H9 (cell line): ENCODE results near the gene DNAI1. TPM values are rescaled to one million over a fixed set of nuclear protein-coding genes. Genes with fewer than 3 reads are reported as not detected.

Source experiments
- DNase-seq: peaks from one replicate; pipeline ENCODE4 v3.0.0-alpha.2; 2017
- H2AFZ ChIP-seq: one replicate; pipeline ENCODE4 v1.6.1; 2013; ENCODE audit warnings: mild to moderate bottlenecking, low read length, control low read depth, moderate library complexity
- H2AK5ac ChIP-seq: 2 replicates; pipeline ENCODE4 v1.6.1; 2013; ENCODE audit warnings: low read length, control low read depth, mixed read lengths; ENCODE audit not compliant: insufficient read length
- H2BK120ac ChIP-seq: one replicate; pipeline ENCODE4 v1.6.1; 2013; ENCODE audit warnings: low read depth, mild to moderate bottlenecking, low read length, control low read depth, inconsistent platforms; ENCODE audit not compliant: poor library complexity, severe bottlenecking
- H2BK12ac ChIP-seq: 2 replicates; pipeline ENCODE4 v1.6.1; 2013; ENCODE audit warnings: low read length, control low read depth, mixed read lengths, low read depth; ENCODE audit not compliant: insufficient read length
- H2BK15ac ChIP-seq: 2 replicates; pipeline ENCODE4 v1.6.1; 2013; ENCODE audit warnings: low read depth, low read length, control low read depth
- H2BK20ac ChIP-seq: one replicate; pipeline ENCODE4 v1.6.1; 2013; ENCODE audit warnings: low read depth, mild to moderate bottlenecking, low read length, control low read depth, inconsistent platforms; ENCODE audit not compliant: poor library complexity, severe bottlenecking
- H2BK5ac ChIP-seq: 2 replicates; pipeline ENCODE4 v1.6.1; 2013; ENCODE audit warnings: low read length, control low read depth, mixed read lengths; ENCODE audit not compliant: insufficient read length
- H3K14ac ChIP-seq: 2 replicates; pipeline ENCODE4 v1.6.1; 2013; ENCODE audit warnings: low read length, control low read depth; ENCODE audit not compliant: insufficient read depth
- H3K18ac ChIP-seq: 2 replicates; pipeline ENCODE4 v1.6.1; 2013; ENCODE audit warnings: low read depth, mild to moderate bottlenecking, mixed read lengths, low read length, control low read depth; ENCODE audit not compliant: insufficient read length
- H3K23ac ChIP-seq: 2 replicates; pipeline ENCODE4 v1.6.1; 2013; ENCODE audit warnings: low read length, control low read depth, mixed read lengths, low read depth; ENCODE audit not compliant: insufficient read length
- H3K23me2 ChIP-seq: 2 replicates; pipeline ENCODE4 v1.6.1; 2013; ENCODE audit warnings: low read depth, mild to moderate bottlenecking, mixed read lengths, low read length, control low read depth; ENCODE audit not compliant: insufficient read length, poor library complexity, severe bottlenecking
- H3K27ac ChIP-seq: 2 replicates; pipeline ENCODE4 v1.5.1; 2013; ENCODE audit warnings: low read length, control low read depth, mixed read lengths, low read depth; ENCODE audit not compliant: insufficient read length
- H3K27me3 ChIP-seq: 2 replicates; pipeline ENCODE4 v1.6.1; 2013; ENCODE audit warnings: low read length, control low read depth, inconsistent platforms; ENCODE audit not compliant: insufficient read depth
- H3K4ac ChIP-seq: 2 replicates; pipeline ENCODE4 v1.6.1; 2013; ENCODE audit warnings: low read depth, mild to moderate bottlenecking, control low read depth, inconsistent platforms, low read length, moderate library complexity
- H3K4me1 ChIP-seq: 2 replicates; pipeline ENCODE4 v1.6.1; 2013; ENCODE audit warnings: low read length, control low read depth, inconsistent platforms; ENCODE audit not compliant: insufficient read depth
- H3K4me2 ChIP-seq: 2 replicates; pipeline ENCODE4 v1.6.1; 2013; ENCODE audit warnings: low read length, control low read depth, mixed read lengths; ENCODE audit not compliant: insufficient read length, insufficient read depth
- H3K56ac ChIP-seq: 2 replicates; pipeline ENCODE4 v1.6.1; 2013; ENCODE audit warnings: low read depth, mild to moderate bottlenecking, mixed read lengths, low read length, control low read depth; ENCODE audit not compliant: insufficient read length
- H3K79me1 ChIP-seq: 2 replicates; pipeline ENCODE4 v1.6.1; 2013; ENCODE audit warnings: low read depth, mild to moderate bottlenecking, moderate library complexity, low read length, control low read depth, inconsistent platforms; ENCODE audit not compliant: insufficient read depth, poor library complexity, severe bottlenecking
- H3K79me2 ChIP-seq: 2 replicates; pipeline ENCODE4 v1.6.1; 2013; ENCODE audit warnings: low read length, control low read depth, inconsistent platforms; ENCODE audit not compliant: insufficient read depth
- H3K9ac ChIP-seq: 2 replicates; pipeline ENCODE4 v1.6.1; 2013; ENCODE audit warnings: low read length, control low read depth, mixed read lengths; ENCODE audit not compliant: insufficient read length; ENCODE audit errors: extremely low read depth
- H3K9me3 ChIP-seq: one replicate; pipeline ENCODE4 v1.6.1; 2013; ENCODE audit warnings: low read depth, low read length, inconsistent platforms; ENCODE audit not compliant: control insufficient read depth
- H3T11ph ChIP-seq: one replicate; pipeline ENCODE4 v1.6.1; 2013; ENCODE audit warnings: mild to moderate bottlenecking, low read length, control low read depth, inconsistent platforms
- H4K20me1 ChIP-seq: one replicate; pipeline ENCODE4 v1.6.1; 2013; ENCODE audit not compliant: control insufficient read depth, insufficient read length, insufficient read depth
- H4K5ac ChIP-seq: 2 replicates; pipeline ENCODE4 v1.6.1; 2013; ENCODE audit warnings: low read depth, mild to moderate bottlenecking, mixed read lengths, low read length, control low read depth; ENCODE audit not compliant: insufficient read length
- H4K8ac ChIP-seq: replicated peaks from 2 replicates; pipeline ENCODE4 v1.6.1; 2013; ENCODE audit warnings: low read length, control low read depth, mixed read lengths, low read depth; ENCODE audit not compliant: insufficient read length
- H4K91ac ChIP-seq: 2 replicates; pipeline ENCODE4 v1.6.1; 2013; ENCODE audit warnings: low read depth, mild to moderate bottlenecking, moderate library complexity, mixed read lengths, low read length, control low read depth; ENCODE audit not compliant: insufficient read length
- H3K27ac Mint-ChIP-seq, 3 experiments: 2 replicates in 2 of 3; 3 replicates in 1 of 3; pipeline ENCODE4 v1.8.0; 2020 to 2021; ENCODE audit warnings: mixed read lengths in 3 of 3, mild to moderate bottlenecking in 1 of 3, moderate library complexity in 1 of 3
- H3K27me3 Mint-ChIP-seq: 2 replicates; pipeline ENCODE4 v1.8.0; 2021; ENCODE audit warnings: low read depth, mild to moderate bottlenecking, moderate library complexity, mixed read lengths
- H3K36me3 Mint-ChIP-seq, 3 experiments: 2 replicates in 2 of 3; 3 replicates in 1 of 3; pipeline ENCODE4 v1.8.0; 2020 to 2021; ENCODE audit warnings: low read depth in 3 of 3, mixed read lengths in 3 of 3; ENCODE audit not compliant: insufficient read depth in 1 of 3
- H3K4me1 Mint-ChIP-seq, 2 experiments: 2 replicates each; pipeline ENCODE4 v1.8.0; 2020; ENCODE audit warnings: mixed read lengths in 2 of 2
- H3K4me3 Mint-ChIP-seq, 2 experiments: 2 replicates in 1 of 2; 3 replicates in 1 of 2; pipeline ENCODE4 v1.8.0; 2020 to 2021; ENCODE audit warnings: mild to moderate bottlenecking in 2 of 2, mixed read lengths in 2 of 2, moderate library complexity in 1 of 2
- H3K9me3 Mint-ChIP-seq, 2 experiments: 2 replicates in 1 of 2; 3 replicates in 1 of 2; pipeline ENCODE4 v1.8.0; 2020; ENCODE audit warnings: mild to moderate bottlenecking in 2 of 2, mixed read lengths in 2 of 2, moderate library complexity in 1 of 2
- CTCF ChIP-seq: fragments of 200-600 bp; sonication (generic); conservative IDR thresholded peaks from 3 replicates; pipeline ENCODE4 v1.8.0; 2021; ENCODE audit warnings: antibody characterized with exemption, mild to moderate bottlenecking
- WGBS: extraction: QIAGEN DNeasy Blood & Tissue Kit; methylation state at CpG from one replicate; pipeline ENCODE4 v1.1.7; 2013; ENCODE audit warnings: missing lambda C conversion rate, low lambda C conversion rate, mixed read lengths; ENCODE audit not compliant: insufficient read length; ENCODE audit errors: extremely low coverage; 5-methylcytosine and 5-hydroxymethylcytosine counted together
- total RNA-seq: library from RNA; stranded (reverse); gene quantifications from 2 replicates; pipeline ENCODE4 v1.2.1, GENCODE V29; 2021

Gene DNAI1
- total RNA-seq, 1 experiment from 2014 or later, result 0.22 TPM

DNA sequence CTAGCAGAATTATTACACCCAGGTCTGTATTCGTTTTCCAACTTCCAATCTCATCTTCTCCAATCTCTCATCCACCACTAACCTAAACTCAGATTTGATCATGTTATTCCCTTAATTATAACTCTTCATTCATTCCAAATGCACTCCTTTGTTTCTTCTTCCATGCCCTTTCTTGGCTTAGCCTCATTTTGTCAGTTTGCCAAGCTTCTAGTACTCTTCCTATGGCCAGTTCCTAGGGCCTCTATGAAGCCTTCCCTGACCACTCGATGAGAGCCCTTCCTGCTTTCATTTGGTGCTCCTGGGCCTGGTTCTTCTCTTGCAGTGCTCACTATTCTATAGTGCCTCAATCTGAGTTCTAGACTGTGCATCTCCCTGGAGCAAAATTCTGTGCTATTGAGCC is 6.0 kb upstream of the DNAI1 start:
- Mint-ChIP-seq H3K27me3 (peaks cover 6% of the 10 kb centered on the region; the same call in 1 of the 2 replicates), H3K27ac (no peak overlapping the region), H3K9me3 (no peaks in the 10 kb centered on the region), H3K36me3 (no peaks in the 10 kb centered on the region), H3K4me1 (peaks cover 28 to 29% of the 10 kb centered on the region in 2 experiments), H3K4me3 (no peak overlapping the region)
- no peak for DNase-seq
- Histone ChIP-seq H4K20me1 (no peaks in the 10 kb centered on the region), H3K27me3 (no peaks in the 10 kb centered on the region), H3K18ac (no peak overlapping the region), H3K4me2 (no peak overlapping the region), H2BK20ac (no peak overlapping the region), H3K79me2 (no peaks in the 10 kb centered on the region; the same call in 1 of the 2 replicates), H3K14ac (no peak overlapping the region), H3K4me1 (peaks cover 7% of the 10 kb centered on the region), H2BK120ac (no peak overlapping the region), H4K5ac (no peak overlapping the region), H2BK15ac (no peak overlapping the region), H3T11ph (no peak overlapping the region), H3K79me1 (no peaks in the 10 kb centered on the region), H3K9ac (no peak overlapping the region), H2AK5ac (no peak overlapping the region), H2BK12ac (no peak overlapping the region), H3K23ac (no peak overlapping the region), H3K27ac (no peak overlapping the region), H3K56ac (no peak overlapping the region), H4K8ac (no peak overlapping the region), H2AFZ (no peak overlapping the region), H3K9me3 (no peaks in the 10 kb centered on the region), H2BK5ac (no peak overlapping the region), H3K23me2 (peaks cover 3% of the 10 kb centered on the region), H3K4ac (no peak overlapping the region), H4K91ac (no peak overlapping the region)
- no peak for TF ChIP-seq CTCF
- WGBS, result 100% methylated on average over 1 of the region's 2 CpGs
